ENCODE results near the gene ODAD2.
"Not testable (repeated sequence)": the region's sequence is repeated elsewhere in the genome, so short reads cannot be mapped to it uniquely, and the experiment has no call there.

ODAD2 gene, protein sequence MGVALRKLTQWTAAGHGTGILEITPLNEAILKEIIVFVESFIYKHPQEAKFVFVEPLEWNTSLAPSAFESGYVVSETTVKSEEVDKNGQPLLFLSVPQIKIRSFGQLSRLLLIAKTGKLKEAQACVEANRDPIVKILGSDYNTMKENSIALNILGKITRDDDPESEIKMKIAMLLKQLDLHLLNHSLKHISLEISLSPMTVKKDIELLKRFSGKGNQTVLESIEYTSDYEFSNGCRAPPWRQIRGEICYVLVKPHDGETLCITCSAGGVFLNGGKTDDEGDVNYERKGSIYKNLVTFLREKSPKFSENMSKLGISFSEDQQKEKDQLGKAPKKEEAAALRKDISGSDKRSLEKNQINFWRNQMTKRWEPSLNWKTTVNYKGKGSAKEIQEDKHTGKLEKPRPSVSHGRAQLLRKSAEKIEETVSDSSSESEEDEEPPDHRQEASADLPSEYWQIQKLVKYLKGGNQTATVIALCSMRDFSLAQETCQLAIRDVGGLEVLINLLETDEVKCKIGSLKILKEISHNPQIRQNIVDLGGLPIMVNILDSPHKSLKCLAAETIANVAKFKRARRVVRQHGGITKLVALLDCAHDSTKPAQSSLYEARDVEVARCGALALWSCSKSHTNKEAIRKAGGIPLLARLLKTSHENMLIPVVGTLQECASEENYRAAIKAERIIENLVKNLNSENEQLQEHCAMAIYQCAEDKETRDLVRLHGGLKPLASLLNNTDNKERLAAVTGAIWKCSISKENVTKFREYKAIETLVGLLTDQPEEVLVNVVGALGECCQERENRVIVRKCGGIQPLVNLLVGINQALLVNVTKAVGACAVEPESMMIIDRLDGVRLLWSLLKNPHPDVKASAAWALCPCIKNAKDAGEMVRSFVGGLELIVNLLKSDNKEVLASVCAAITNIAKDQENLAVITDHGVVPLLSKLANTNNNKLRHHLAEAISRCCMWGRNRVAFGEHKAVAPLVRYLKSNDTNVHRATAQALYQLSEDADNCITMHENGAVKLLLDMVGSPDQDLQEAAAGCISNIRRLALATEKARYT

GRCh38 chr10:27998954-27999275 lies at the start of gene ODAD2:
ODAD2 (minus strand) TSS chr10:27999079; CDS start chr10:27995142, 3,937 bp downstream.
- no peak for DNase-seq (ENCODE audit: low read depth in 2 of 2)

- DNase-seq (ENCODE audit: low read depth in 2 of 2): no peak
These were observed 48.2 kb upstream of the ODAD2 start for GRCh38 chr10:28047061-28047460.

DNA sequence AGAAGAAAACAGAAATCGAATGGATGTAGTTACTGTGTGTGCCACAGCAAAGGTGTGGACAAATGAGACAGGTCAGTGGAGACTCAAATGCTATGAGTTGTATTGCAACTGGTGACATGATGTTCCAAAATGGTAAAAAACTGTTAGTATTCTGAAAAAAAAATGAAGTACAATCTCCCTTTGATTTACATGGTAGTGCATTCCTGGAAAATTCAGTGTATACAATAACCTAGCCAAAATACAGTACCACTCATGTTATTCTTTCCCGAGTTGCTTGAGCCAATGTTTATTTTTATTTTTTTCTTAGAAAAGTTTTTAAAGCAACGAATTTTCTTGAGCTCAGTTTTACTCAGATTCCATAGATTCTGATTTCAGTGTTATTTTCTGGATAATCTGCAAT lies 47.7 kb upstream of the ODAD2 start:
- no peak for DNase-seq (ENCODE audit: low read depth in 2 of 2)

GRCh38 chr10:28043941-28044340 lies 45.1 kb upstream of the ODAD2 start:
- DNase-seq (ENCODE audit: low read depth in 2 of 2): no peak

- DNase-seq (ENCODE audit: low read depth in 2 of 2): no peak
These were observed 37.7 kb upstream of the ODAD2 start for GRCh38 chr10:28036587-28036986.

- DNase-seq (ENCODE audit: low read depth in 2 of 2): no peak
These were observed 22.4 kb upstream of the ODAD2 start for GRCh38 chr10:28020993-28021982.

- no peak for DNase-seq (ENCODE audit: low read depth in 2 of 2)
These were observed 21.4 kb upstream of the ODAD2 start for GRCh38 chr10:28020080-28020860.

DNA sequence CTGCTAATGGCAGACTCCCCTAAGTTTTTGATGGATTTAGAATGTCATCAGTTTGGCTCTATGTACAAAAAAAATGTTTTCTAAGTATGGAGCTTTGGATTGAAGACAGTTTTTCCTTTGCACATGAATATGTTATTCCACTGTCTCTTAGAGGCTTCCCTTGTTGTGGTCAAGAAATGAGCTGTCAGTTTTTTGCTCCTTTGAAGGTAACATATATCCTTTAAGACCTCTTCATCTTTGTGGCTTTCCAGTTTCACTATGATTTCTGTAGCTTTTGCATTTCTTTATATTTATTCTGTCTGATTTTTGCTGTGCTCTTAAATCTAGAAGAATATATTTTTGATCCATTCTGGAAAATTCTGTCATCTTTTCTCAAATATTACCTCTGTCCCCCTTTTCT lies 15.8 kb upstream of the ODAD2 start:
- DNase-seq (ENCODE audit: low read depth in 2 of 2): no peak

DNA sequence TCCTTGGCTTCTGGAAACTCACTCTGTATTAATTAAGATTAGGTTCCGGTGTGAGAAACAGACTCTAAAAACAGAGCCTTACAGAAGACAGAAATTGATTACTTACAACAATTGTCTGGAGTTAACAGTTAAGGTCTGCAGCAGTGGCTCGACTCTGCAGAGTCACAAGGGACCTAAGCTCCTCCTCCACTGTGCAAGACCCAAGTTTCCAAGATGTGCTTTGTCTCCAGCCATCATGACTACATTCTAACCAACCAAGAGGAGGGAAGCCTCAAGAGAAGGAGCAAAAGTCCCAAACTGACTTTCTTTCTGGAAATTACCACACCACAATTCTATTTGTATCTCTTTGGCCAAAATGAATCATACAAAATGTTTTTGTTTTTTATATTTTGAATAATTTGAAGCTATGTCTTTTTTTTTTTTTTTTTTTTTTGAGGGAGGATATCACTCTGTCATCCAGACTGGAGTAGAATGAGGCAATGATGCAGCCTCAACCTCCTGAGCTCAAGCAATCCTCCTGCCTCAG lies 14.2 kb upstream of the ODAD2 start:
- no peak for DNase-seq (ENCODE audit: low read depth in 2 of 2)

GRCh38 chr10:28010821-28011220 lies 11.9 kb upstream of the ODAD2 start:
- no peak for DNase-seq (ENCODE audit: low read depth in 2 of 2)

GRCh38 chr10:28008054-28008453 lies 9.2 kb upstream of the ODAD2 start:
- DNase-seq (ENCODE audit: low read depth in 2 of 2): no peak

- DNase-seq (ENCODE audit: low read depth in 2 of 2): no peak
These were observed 2.5 kb upstream of the ODAD2 start for GRCh38 chr10:28001353-28001752.

GRCh38 chr10:27998178-27998953 lies 513 bp downstream of the ODAD2 start:
- DNase-seq (ENCODE audit: low read depth in 2 of 2): no peak

DNA sequence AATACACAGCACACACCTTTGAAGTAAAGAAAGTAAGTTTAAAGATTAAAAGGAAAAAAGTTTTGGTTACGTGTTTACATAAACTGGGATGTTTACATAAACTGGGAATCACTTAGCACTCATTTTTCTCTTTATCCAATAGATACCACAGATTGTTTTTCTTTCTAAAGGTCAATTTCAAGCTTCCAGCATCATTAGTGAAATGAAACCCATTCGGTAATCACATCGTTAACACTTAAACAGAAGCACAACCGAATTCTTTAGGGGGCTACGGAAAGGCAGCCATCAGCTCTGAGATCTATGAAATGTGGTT lies 1.1 kb downstream of the ODAD2 start:
- no peak for DNase-seq (ENCODE audit: low read depth in 2 of 2)

DNA sequence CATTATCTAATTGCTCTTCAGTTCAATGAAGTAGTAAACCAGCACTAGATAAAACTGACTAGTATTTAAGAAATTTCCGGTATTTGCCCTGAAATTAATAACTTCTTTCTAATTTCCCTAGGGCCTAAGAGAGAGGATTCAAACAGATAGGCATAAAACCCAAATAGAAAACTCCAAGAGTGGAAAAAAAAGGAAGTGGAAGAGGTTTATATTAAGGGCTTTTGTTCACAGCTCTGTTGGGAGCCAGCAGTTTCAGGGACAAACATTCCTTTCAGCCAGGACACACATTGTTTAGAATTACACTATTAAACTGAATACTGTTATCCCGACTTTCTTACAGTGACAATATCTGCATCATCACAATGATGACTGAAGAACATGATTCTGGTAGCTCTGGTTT lies 3.6 kb downstream of the ODAD2 start:
- DNase-seq (ENCODE audit: low read depth in 2 of 2): no peak

GRCh38 chr10:27989357-27989756 lies 9.5 kb downstream of the ODAD2 start:
- not testable (repeated sequence) for DNase-seq (ENCODE audit: low read depth in 2 of 2)

DNA sequence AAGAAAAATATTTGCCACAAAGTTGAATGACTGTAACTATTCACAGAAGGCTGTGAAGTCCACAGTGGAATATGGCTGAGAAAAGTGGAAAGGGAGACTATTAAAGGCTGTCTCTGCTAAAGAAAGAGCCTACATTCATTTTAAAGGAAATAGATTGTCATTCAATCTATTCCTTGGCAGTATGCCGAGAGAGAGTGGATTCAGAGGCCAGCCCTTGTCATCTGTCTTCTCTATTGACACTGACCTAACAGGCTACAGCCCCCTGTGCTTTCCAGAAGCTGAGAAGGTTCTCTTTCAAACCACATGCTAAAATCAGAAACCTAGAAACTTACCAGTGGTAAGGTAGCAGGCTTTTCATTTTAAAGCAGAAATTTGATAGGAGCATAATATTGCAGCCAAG lies 12.1 kb downstream of the ODAD2 start:
- no peak for DNase-seq (ENCODE audit: low read depth in 2 of 2)

DNA sequence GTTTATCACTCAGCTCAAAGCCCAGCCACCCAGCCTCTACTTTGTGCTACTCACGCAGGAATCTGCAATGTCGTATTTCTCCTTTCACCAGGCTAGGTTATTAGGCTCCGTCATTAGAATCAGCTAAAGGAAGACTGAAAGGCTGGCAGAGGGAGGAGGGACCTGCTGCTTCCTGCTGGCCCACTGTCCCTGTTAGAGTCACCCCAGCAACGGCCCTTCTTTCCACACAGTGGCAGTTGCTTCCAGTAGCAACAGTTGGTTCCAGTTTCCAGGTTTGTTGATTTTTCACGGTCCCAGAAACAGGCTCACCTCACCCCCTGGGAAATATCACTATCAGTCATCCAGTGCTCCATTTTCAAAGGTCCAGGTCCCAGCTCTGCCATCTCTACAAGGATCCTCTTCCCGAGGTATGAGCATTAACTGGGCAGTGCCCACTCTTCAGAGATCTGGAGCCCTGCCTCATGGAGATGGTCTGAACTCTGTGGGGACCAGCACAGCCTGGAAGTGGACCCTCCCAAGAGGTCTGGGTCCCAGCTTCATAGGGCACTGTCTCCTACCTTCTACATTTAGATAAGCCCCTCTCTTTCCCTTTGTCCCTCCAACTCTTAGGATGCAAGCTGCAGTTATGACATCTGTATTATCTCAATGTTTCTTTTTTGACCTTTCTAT lies 15.9 kb downstream of the ODAD2 start:
- no peak for DNase-seq (ENCODE audit: low read depth in 2 of 2)

DNA sequence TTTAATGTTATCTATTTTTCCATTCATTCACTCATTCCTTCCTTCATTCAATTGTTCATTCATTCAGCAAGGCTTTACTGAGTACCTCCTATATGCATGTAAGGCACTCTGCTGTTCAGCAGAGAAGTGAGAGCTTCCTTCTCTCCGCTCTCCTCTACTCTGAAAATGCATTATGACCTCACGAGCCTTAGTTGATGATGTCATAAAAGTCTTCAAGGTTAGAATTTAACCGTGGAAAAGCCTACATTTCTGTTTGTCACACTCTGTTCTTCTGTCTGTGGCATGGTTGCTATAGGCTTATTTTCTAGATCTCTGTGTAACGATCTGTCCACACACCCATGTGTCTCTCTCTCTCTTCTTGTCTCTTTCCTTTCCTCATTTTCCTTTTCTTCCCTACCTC lies 17.1 kb downstream of the ODAD2 start:
- DNase-seq (ENCODE audit: low read depth in 2 of 2): no peak
